ENCODE data around the gene FEN1.

DNA sequence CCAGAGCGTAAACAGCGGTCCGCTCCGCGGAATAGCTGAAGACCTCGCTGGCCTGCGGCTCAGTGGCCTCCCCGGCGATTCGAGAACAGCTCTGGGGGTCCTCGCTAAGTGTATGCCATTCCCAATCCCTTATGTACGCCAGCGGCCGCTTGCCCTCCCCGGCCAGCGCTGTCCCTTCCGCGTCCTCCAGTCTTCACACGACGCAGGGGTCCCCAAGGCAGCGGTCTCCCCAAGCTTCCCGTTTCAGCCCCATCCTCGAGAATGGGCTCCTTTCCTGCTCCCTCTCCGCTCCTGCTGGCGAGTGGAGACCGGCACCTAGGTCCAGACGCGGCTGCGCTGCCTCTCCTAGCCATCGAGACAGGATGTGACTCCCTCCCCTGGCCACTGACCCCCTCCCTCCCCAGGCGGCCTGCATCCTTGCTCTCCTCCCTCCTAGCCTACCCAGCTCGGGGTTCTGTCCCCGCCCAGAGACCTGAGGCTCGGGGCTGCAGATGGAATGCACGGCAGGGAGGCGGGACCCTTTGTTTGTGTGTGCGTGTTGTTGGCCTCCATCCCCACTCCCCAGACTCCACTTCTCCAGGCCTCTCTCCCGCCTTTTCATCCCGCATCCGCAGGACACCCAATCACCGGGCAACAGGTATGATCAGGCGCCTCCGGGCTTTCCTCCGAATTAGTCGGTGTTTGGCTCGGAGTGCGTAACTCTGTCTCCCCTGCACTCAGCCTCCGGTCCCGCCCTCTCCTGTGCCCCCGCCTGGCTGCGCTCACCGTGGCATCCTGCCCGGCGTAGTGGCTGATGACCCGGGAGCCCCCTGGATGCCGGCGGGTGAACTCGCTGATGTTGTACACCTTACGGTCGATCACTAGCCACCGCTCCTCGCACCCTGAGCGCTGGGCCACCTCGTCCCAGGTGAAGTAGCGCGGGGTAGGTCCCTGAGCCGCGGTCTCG is 23.4 kb downstream of the FEN1 start:
- TF ChIP-seq, protein P1, sequence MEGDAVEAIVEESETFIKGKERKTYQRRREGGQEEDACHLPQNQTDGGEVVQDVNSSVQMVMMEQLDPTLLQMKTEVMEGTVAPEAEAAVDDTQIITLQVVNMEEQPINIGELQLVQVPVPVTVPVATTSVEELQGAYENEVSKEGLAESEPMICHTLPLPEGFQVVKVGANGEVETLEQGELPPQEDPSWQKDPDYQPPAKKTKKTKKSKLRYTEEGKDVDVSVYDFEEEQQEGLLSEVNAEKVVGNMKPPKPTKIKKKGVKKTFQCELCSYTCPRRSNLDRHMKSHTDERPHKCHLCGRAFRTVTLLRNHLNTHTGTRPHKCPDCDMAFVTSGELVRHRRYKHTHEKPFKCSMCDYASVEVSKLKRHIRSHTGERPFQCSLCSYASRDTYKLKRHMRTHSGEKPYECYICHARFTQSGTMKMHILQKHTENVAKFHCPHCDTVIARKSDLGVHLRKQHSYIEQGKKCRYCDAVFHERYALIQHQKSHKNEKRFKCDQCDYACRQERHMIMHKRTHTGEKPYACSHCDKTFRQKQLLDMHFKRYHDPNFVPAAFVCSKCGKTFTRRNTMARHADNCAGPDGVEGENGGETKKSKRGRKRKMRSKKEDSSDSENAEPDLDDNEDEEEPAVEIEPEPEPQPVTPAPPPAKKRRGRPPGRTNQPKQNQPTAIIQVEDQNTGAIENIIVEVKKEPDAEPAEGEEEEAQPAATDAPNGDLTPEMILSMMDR (IDR thresholded peaks at IDR 0.05; ENCODE audit: low read depth, low read length) = peak; percentile 4
- TF ChIP-seq, protein P2, sequence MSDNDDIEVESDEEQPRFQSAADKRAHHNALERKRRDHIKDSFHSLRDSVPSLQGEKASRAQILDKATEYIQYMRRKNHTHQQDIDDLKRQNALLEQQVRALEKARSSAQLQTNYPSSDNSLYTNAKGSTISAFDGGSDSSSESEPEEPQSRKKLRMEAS (IDR thresholded peaks at IDR 0.05; ENCODE audit: low read depth, low read length) = no peak
- TF ChIP-seq POLR2A (IDR thresholded peaks at IDR 0.05; ENCODE audit: extremely low read depth, insufficient read length) (no peak), MYC (IDR thresholded peaks at IDR 0.05; ENCODE audit: low read depth, low read length) (no peak)

Data from NB4 (cell line).